ENCODE data around the gene EDC4. TPM values are rescaled to one million over a fixed set of nuclear protein-coding genes. Genes with fewer than 3 reads are reported as not detected.

EDC4 gene
- total and polyA plus RNA-seq, 2 of the 13 experiments (the other 11 are each of a cell fraction or from before 2014, with no cell fraction given): 51.4 to 59.1 TPM

GRCh38 chr16:67843343-67843765 lies 29.5 kb upstream of the EDC4 start:
- 36% methylated on average over 4 of the region's 11 CpGs for WGBS (ENCODE audit: low lambda C conversion rate)
- peak overlapping the region; percentile 89 for H3K4me2 ChIP-seq (ENCODE audit: low read depth, low read length)
- peak overlapping the region; percentile 80 to 97 (median 92) for H3K4me3 ChIP-seq (replicated peaks in 1 of 3; ENCODE audit: insufficient read depth in 1 of 3, low read depth in 2 of 3, low read length in 3 of 3)
- H3K79me2 ChIP-seq (ENCODE audit: insufficient read depth, low read length): peaks cover 47% of the 10 kb centered on the region
- TSS peak; percentile 23 for BruUV-seq (replicated peaks)
- H3K4me1 ChIP-seq (ENCODE audit: insufficient read depth, low read length): peaks cover 44% of the 10 kb centered on the region
- intact Hi-C loops (cut with micrococcal nuclease; ENCODE audit: unreplicated experiment): loop anchor here (1.0 kb wide), 1 partner anchor 22 kb away; no protein-coding TSS in a partner anchor
- H3K9ac ChIP-seq (ENCODE audit: insufficient read depth, low read depth, low read length): peak overlapping the region; percentile 93
- peaks cover 29% of the 10 kb centered on the region for H4K20me1 ChIP-seq (ENCODE audit: insufficient read depth, low read length)
- no peaks in the 10 kb centered on the region for H3K36me3 ChIP-seq (replicated peaks in 1 of 2; ENCODE audit: control insufficient read depth in 1 of 2, insufficient read depth in 2 of 2, low read length in 2 of 2)
- H3K9me3 ChIP-seq (ENCODE audit: low read length): no peaks in the 10 kb centered on the region
- H2AFZ ChIP-seq (ENCODE audit: low read length): no peak overlapping the region
- no peak for DNase-seq (ENCODE audit: low spot score)
- H3K27me3 ChIP-seq (ENCODE audit: control insufficient read depth in 1 of 2, insufficient read depth in 2 of 2, low read length in 2 of 2): no peaks in the 10 kb centered on the region; a peak in 1 of 5 replicates
- peak overlapping the region; percentile 92 for H3K27ac ChIP-seq (ENCODE audit: extremely low read length, insufficient read depth, low read length)
- ChIA-PET CTCF (ENCODE audit: low intra/inter-chr PET ratio, low total read pairs) (interaction anchor here (1.3 to 2.6 kb wide), 3 partner anchors 22 to 40 kb away, joined by 3 to 28 read pairs (median 4); no protein-coding TSS in a partner anchor), POLR2A (interaction anchor here (1.0 to 2.6 kb wide), 4 partner anchors 10 to 92 kb away, joined by 6 to 15 read pairs (median 8); partner anchors contain the start of genes RANBP10 and TSNAXIP1)
- ATAC-seq: no peak
- in situ Hi-C loops (cut with HindIII; ENCODE audit: extremely low pct_ligation_motif_present, low pct_unique_long_range_greater_than_20kb): no loop called here
- no peak for FAIRE-seq
- TF ChIP-seq ZNF160 (CRISPR knock-in tag; IDR thresholded peaks at IDR 0.05) (no peak), ZBTB38 (CRISPR knock-in tag; IDR thresholded peaks at IDR 0.05) (peak; percentile 11; the same call in 1 of the 2 replicates), ZNF788 (CRISPR knock-in tag; IDR thresholded peaks at IDR 0.05; ENCODE audit: borderline replicate concordance) (0 out of 2 replicates have a peak, but pooled peaks have one; percentile 1), KAT8 (CRISPR knock-in tag; IDR thresholded peaks at IDR 0.05) (no peak), POLR2G (IDR thresholded peaks at IDR 0.05; ENCODE audit: low read depth, low read length) (no peak), RELA (CRISPR knock-in tag; IDR thresholded peaks at IDR 0.05) (no peak), ZNF615 (CRISPR knock-in tag; IDR thresholded peaks at IDR 0.05; ENCODE audit: borderline replicate concordance) (0 out of 2 replicates have a peak, but pooled peaks have one; percentile 45), PLSCR1 (CRISPR knock-in tag; IDR thresholded peaks at IDR 0.05; ENCODE audit: borderline replicate concordance) (no peak), ZNF546 (CRISPR knock-in tag; conservative IDR thresholded peaks at IDR 0.05) (peak; percentile 17; the same call in 1 of the 2 replicates), SP4 (CRISPR knock-in tag; IDR thresholded peaks at IDR 0.05) (0 out of 2 replicates have a peak, but pooled peaks have one; percentile 8), PAXIP1 (CRISPR knock-in tag; conservative IDR thresholded peaks at IDR 0.05) (0 out of 2 replicates have a peak, but pooled peaks have one; percentile 5), KDM4B (CRISPR knock-in tag; IDR thresholded peaks at IDR 0.05) (no peak), MYC (CRISPR knock-in tag; IDR thresholded peaks at IDR 0.05; ENCODE audit: borderline replicate concordance) (no peak), ZNF577 (CRISPR knock-in tag; IDR thresholded peaks at IDR 0.05; ENCODE audit: borderline replicate concordance, low read depth) (no peak), YY1 (IDR thresholded peaks at IDR 0.05; ENCODE audit: insufficient read depth, insufficient replicate concordance, low read depth, low read length) (peak; percentile 3), ZSCAN20 (CRISPR knock-in tag; IDR thresholded peaks at IDR 0.05; ENCODE audit: borderline replicate concordance) (no peak), ZNF891 (CRISPR knock-in tag; IDR thresholded peaks at IDR 0.05) (no peak), ZNF605 (CRISPR knock-in tag; IDR thresholded peaks at IDR 0.05) (0 out of 2 replicates have a peak, but pooled peaks have one; percentile 1), PHF21A (CRISPR knock-in tag; IDR thresholded peaks at IDR 0.05) (0 out of 2 replicates have a peak, but pooled peaks have one; percentile 0), ZNF703 (CRISPR knock-in tag; IDR thresholded peaks at IDR 0.05; ENCODE audit: borderline replicate concordance) (no peak), ZIK1 (CRISPR knock-in tag; IDR thresholded peaks at IDR 0.05; ENCODE audit: borderline replicate concordance, low read depth) (0 out of 2 replicates have a peak, but pooled peaks have one; percentile 23)
